Small intestine (tissue), 7 donors: Measurements from ENCODE around the gene CCL4. TPM values are rescaled to one million over a fixed set of nuclear protein-coding genes. Genes with fewer than 3 reads are reported as not detected.
A peak's percentile ranks its signal among the peaks of the same experiment; 100 is the strongest.
"Not testable (repeated sequence)": the region's sequence is repeated elsewhere in the genome, so short reads cannot be mapped to it uniquely, and the experiment has no call there.

Experiments
- DNase-seq, 2 donors: peaks; one replicate each; pipeline versions ENCODE4 v3.0.0 to v3.0.0-alpha.2; 2013
- FAIRE-seq: peaks from 2 replicates; lab custom pipeline; 2012; peaks lifted over from hg19 to GRCh38; lab: Jason Lieb, UNC
- H3K27ac ChIP-seq, 3 donors: one replicate each; pipeline ENCODE4 v1.5.1; 2013; ENCODE audit warnings: low read length in 2 of 3, mild to moderate bottlenecking in 2 of 3, control low read depth in 1 of 3, inconsistent platforms in 1 of 3, low read depth in 1 of 3, moderate library complexity in 1 of 3
- H3K27me3 ChIP-seq, 3 donors: one replicate each; pipeline ENCODE4 v1.6.1; 2013; ENCODE audit warnings: low read length in 3 of 3, inconsistent platforms in 1 of 3; ENCODE audit not compliant: control insufficient read depth in 3 of 3, insufficient read depth in 3 of 3
- H3K36me3 ChIP-seq, 3 donors: one replicate each; pipeline ENCODE4 v1.6.1; 2013; ENCODE audit warnings: low read length in 3 of 3, inconsistent platforms in 1 of 3, low read depth in 1 of 3, mild to moderate bottlenecking in 1 of 3, moderate library complexity in 1 of 3; ENCODE audit not compliant: control insufficient read depth in 3 of 3, insufficient read depth in 2 of 3
- H3K4me1 ChIP-seq, 3 donors: one replicate each; pipeline ENCODE4 v1.6.1; 2013; ENCODE audit warnings: low read length in 2 of 3, inconsistent platforms in 1 of 3, low read depth in 1 of 3, mild to moderate bottlenecking in 1 of 3, moderate library complexity in 1 of 3; ENCODE audit not compliant: control insufficient read depth in 3 of 3, insufficient read depth in 2 of 3
- H3K4me3 ChIP-seq, 3 donors: one replicate each; pipeline ENCODE4 v1.5.1; 2013; ENCODE audit warnings: low read length in 3 of 3, control low read depth in 1 of 3, inconsistent platforms in 1 of 3, low read depth in 1 of 3, mild to moderate bottlenecking in 1 of 3, moderate library complexity in 1 of 3
- H3K9me3 ChIP-seq, 2 donors: one replicate each; pipeline ENCODE4 v1.6.1; 2013; ENCODE audit warnings: low read depth in 1 of 2, low read length in 1 of 2; ENCODE audit not compliant: control insufficient read depth in 2 of 2, insufficient read depth in 1 of 2
- WGBS, 3 donors: extraction: QIAGEN DNeasy Blood & Tissue Kit; methylation state at CpG; one replicate each; pipeline ENCODE4 v1.1.7; 2013; 5-methylcytosine and 5-hydroxymethylcytosine counted together
- polyA plus RNA-seq, 4 donors: library from polyadenylated mRNA; stranded (reverse) in 3 of 4; unstranded in 1 of 4; fragments of 200-250 nt in 3 of 4; fragments of 120-200 nt in 1 of 4; gene quantifications; one replicate each; pipeline versions ENCODE4 v1.2.1 to v1.2.3, GENCODE V29; 2013
- donor health status: healthy with polysubstance abuse.
- donor health status: control.
- donor health status: control.
- donor health status: Bipolar disorder and iron deficiency.
- donor health status: healthy.

CCL4 gene
- polyA plus RNA-seq, 4 donors = 2.7 to 6.2 (median 3.5) TPM

DNA sequence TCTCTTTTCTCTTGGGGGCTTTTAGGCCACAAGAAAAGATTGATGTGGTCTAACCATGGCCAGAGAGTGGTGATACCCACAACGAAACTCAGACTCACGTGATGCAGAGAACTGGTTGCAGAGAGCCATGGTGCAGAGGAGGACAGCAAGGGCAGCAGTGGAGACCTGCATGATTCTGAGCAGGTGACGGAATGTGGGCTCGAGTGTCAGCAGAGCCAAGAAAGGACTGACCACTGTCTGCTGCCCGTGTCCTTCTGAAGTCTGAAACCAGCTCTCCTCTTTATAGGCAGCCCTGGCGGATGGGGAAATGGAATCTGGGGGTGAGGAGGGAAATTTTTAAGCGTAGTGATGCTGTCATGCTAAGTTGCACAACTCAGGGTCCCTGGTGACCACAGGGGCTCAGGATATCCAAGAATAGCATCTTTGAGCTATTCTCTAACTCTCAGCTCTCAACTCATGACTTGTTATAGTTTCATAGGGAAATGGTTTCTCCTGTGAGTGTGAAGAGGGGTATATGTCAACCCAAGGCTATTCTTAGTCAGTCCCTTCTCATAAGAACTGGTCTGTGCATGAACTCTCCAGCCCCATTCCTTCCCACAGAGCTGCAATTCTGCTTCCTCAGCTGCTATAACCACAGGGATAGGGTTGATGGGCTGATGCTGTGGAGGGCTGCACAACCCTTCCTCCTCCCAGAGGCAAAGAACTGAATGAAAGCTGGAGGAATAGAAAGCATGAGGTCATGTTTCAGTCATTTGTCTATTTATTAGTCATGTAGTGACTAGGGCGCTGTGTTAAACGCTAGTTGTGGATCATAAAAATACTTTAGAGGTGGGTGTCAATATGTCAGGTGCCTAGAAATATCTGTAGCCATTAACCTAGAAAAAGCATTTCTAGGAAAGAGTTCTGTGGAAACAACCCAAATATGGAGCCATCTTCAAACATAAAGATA is 13.5 kb upstream of the CCL4 start, which contains the start of gene CCL3:
TSS of gene CCL3 (minus strand) at position 256 of the 949 bp plus-strand sequence. CDS start at position 171, 85 bp downstream.
- DNase-seq (no peak), FAIRE-seq (no peak)
- 60 to 72% (median 61%) methylated on average over 9 of the region's 9 CpGs for WGBS, 3 donors
- Histone ChIP-seq H3K9me3 (no peaks in the 10 kb centered on the region), H3K4me3 (no peak within 1 kb of the TSS), H3K36me3 (no peaks in the 10 kb centered on the region), H3K4me1 (no peaks in the 10 kb centered on the region), H3K27me3 (no peaks in the 10 kb centered on the region), H3K27ac (peak within 1 kb of the TSS in 1 of 3 donors; percentile 33)

DNA sequence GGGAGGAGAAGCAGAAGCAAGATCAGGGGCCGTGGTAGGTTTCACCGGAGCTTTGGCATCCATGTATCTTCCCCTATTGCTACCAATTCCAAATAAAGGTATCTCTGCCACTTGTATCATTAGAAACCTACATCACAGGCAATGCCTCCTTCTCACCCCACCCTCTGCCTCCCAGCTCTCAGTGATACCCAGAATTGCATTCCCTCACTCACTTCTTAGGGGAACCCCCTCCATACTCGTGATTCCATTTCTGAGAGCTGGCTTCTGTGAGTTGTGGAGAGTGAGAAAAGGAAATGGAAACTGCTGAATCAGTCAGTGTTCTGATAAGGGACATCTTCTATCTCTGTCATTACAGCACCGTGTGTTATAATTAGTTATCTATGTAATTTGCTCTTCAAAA is 11.4 kb upstream of the CCL4 start:
- H3K4me1 ChIP-seq = no peaks in the 10 kb centered on the region
- no peaks in the 10 kb centered on the region for H3K36me3 ChIP-seq
- DNase-seq (no peak), FAIRE-seq (no peak)
- H3K9me3 ChIP-seq = no peaks in the 10 kb centered on the region
- H3K4me3 ChIP-seq = no peak overlapping the region
- H3K27ac ChIP-seq = no peak overlapping the region
- 59 to 61% (median 61%) methylated on average over 4 of the region's 4 CpGs for WGBS, 3 donors
- H3K27me3 ChIP-seq = no peaks in the 10 kb centered on the region

DNA sequence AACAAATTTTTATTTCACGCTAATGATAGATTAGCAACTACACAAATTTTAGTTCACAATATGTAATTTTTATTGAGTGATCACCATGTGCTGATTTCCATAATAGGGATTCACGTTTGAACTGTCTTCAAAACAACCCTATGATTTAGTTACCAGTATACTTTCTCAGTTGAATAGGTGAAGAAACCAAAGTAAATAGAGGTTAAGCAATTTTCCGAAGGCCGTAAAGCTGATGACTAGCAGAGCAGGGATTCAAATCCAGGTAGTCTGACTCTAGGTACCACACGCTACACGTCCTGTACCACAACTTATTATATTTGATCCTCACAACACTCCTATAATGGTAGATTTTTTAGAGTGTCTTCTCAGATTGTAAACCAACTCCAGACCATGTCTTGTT is 10.9 kb upstream of the CCL4 start:
- not testable (repeated sequence) for H3K9me3 ChIP-seq, FAIRE-seq, DNase-seq, H3K4me3 ChIP-seq, H3K27me3 ChIP-seq, H3K27ac ChIP-seq, H3K36me3 ChIP-seq, H3K4me1 ChIP-seq
- 75 to 77% (median 76%) methylated on average over 6 of the region's 6 CpGs for WGBS, 3 donors

DNA sequence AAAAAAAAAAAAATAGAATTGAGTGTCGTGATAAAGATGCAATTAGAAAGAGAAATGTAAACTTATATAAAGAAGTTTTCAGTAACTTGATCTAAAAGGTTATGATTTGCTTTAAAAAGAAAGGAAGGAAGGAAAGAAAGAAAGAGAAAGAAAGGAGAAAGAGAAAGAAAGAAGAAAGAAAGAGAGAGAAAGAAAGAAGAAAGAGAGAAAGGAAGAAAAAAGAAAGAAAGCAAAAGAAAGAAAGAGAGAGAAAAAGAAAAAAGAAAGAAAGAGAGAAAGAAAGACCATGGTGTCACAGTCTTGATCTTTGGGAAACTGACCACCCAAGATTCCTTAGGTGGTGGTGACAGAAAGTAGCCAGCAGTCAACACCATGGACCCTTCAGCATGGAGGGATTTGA is 9.4 kb upstream of the CCL4 start:
- Histone ChIP-seq H3K27ac (no peak overlapping the region), H3K9me3 (no peaks in the 10 kb centered on the region)
- no peak for FAIRE-seq

DNA sequence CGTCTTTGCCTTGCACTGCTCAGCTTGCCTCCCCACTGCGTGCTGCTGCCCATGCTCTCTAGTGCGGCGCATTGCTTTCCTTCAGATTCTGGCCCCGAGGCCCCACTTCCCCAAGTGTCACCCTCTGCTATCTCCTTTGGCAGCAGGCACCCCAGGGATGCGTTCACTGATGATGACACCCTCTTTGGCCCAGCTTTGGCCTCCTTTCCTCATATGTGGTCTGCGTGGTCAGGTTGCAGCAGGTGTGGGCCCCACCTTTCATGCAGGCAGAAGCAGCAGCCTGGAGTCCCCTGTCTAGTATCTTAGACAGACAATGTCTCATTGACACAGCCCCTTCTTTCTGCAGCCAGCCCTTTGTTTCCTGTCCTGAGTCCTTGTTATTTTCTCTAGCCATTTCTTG is 8.9 kb upstream of the CCL4 start:
- DNase-seq = no peak
- FAIRE-seq = no peak
- H3K27ac ChIP-seq = no peak overlapping the region
- H3K9me3 ChIP-seq = no peaks in the 10 kb centered on the region
- no peaks in the 10 kb centered on the region for H3K4me1 ChIP-seq
- H3K4me3 ChIP-seq = no peak overlapping the region
- WGBS, 3 donors = 87 to 96% (median 90%) methylated on average over 7 of the region's 7 CpGs
- no peaks in the 10 kb centered on the region for H3K36me3 ChIP-seq
- no peaks in the 10 kb centered on the region for H3K27me3 ChIP-seq

More for the DNA sequence above, 9.4 kb upstream of the CCL4 start:
- H3K4me3 ChIP-seq = no peak overlapping the region
- no peaks in the 10 kb centered on the region for H3K4me1 ChIP-seq
- H3K36me3 ChIP-seq = no peaks in the 10 kb centered on the region
- DNase-seq = no peak
- H3K27me3 ChIP-seq = no peaks in the 10 kb centered on the region
- WGBS, 3 donors = 73 to 81% (median 78%) methylated on average over 1 of the region's 1 CpG

DNA sequence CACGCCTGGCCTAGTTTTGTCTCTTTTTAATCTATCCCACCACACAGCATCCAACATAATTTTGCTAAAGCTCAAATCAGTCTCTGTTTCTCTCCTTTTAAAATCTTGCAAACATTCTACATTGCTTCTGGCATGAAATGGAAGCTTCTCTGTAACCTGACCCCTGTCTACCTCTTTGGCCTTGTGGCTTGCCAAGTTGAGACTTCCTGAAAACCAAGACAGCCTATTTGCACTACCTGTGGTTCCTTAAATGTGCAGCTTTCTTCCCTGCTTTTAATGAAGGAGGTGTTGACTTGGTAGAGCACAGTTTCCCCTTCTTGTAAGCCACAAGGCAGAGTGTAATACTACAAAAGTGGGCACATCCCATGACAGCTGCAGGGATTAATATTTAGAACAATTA is 7.6 kb upstream of the CCL4 start:
- FAIRE-seq (no peak), DNase-seq (no peak)
- Histone ChIP-seq H3K27me3 (no peaks in the 10 kb centered on the region), H3K4me3 (no peak overlapping the region), H3K36me3 (no peaks in the 10 kb centered on the region), H3K9me3 (no peaks in the 10 kb centered on the region), H3K27ac (no peak overlapping the region), H3K4me1 (no peaks in the 10 kb centered on the region)
- 89 to 100% (median 100%) methylated on average over 1 of the region's 1 CpG for WGBS, 3 donors

DNA sequence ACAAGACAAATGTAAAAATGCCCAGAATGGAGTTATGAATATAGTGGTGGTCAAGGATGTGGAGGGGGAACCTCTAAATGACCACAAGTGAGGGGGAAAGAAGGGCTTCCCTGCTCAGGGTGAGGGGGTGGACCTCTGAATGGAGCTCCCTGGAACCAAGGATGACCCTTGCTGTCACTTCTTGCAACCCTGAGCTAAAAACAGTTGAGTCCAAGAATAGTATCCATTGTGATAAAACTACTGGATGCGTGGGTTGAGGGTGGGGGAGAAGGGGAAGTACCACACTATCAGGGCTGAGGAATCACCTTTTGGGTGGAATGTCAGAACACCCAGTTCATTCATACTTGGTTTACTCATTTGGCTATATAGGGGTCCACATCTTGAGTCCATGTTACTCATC is 4.6 kb upstream of the CCL4 start:
- WGBS, 3 donors = 91 to 100% (median 94%) methylated on average over 1 of the region's 1 CpG
- not testable (repeated sequence) for H3K4me1 ChIP-seq, H3K36me3 ChIP-seq, FAIRE-seq, H3K27me3 ChIP-seq, H3K27ac ChIP-seq, H3K9me3 ChIP-seq, DNase-seq, H3K4me3 ChIP-seq

DNA sequence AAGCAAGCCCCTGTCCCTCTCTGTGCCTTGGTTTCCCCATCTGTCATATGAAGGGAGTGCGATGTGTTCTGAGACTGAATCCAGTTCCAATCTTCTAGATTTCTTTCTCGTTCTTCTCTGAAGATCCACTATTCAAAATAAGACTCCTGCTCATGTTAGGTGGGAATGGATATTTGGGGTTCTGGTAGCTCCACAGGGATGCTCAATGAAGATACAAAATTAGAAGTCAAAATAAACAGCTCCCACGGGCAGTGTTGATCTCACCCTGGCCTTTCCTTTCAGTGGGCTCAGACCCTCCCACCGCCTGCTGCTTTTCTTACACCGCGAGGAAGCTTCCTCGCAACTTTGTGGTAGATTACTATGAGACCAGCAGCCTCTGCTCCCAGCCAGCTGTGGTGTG is 619 bp downstream of the CCL4 start:
- H3K4me1 ChIP-seq, H3K9me3 ChIP-seq, H3K27me3 ChIP-seq, FAIRE-seq, DNase-seq, H3K36me3 ChIP-seq: not testable (repeated sequence)
- Histone ChIP-seq H3K27ac (peak overlapping the region in 1 of 3 donors; percentile 65), H3K4me3 (peak overlapping the region in 1 of 3 donors; percentile 40)
- 57 to 77% (median 62%) methylated on average over 3 to 7 of the region's 7 CpGs for WGBS, 3 donors
